Activated CD8-positive, alpha-beta memory T cell treated with anti-CD3 and anti-CD28 coated beads, Interleukin-2, amount 50 U/mL, for 1 hour (primary cell): Measurements from ENCODE around the gene CCDC124.
"Not testable (repeated sequence)": the region's sequence is repeated elsewhere in the genome, so short reads cannot be mapped to it uniquely, and the experiment has no call there.

Source experiments
- DNase-seq: peaks from one replicate; pipeline ENCODE4 v3.0.0-alpha.2; 2020; ENCODE audit errors: extremely low read depth

Gene CCDC124

GRCh38 chr19:17932485-17933338 lies at the start of gene CCDC124:
TSS of gene CCDC124 (plus strand) at chr19:17933015. CDS start at chr19:17936421, 3,406 bp downstream.
- DNase-seq, result peak; percentile 77

- no peak for DNase-seq
These were observed 49.0 kb upstream of the CCDC124 start for GRCh38 chr19:17883627-17884410.

- DNase-seq, result no peak
These were observed 46.3 kb upstream of the CCDC124 start for GRCh38 chr19:17886515-17886914.

GRCh38 chr19:17887221-17887620 lies 45.6 kb upstream of the CCDC124 start:
- DNase-seq, result not testable (repeated sequence)

- no peak for DNase-seq
These were observed 44.6 kb upstream of the CCDC124 start for GRCh38 chr19:17888260-17888659.

GRCh38 chr19:17889609-17890214 lies 43.1 kb upstream of the CCDC124 start:
- DNase-seq, result no peak

GRCh38 chr19:17893766-17894165 lies 39.0 kb upstream of the CCDC124 start:
- no peak for DNase-seq

GRCh38 chr19:17902701-17903100 lies 30.1 kb upstream of the CCDC124 start:
- DNase-seq, result no peak

GRCh38 chr19:17908244-17908643 lies 24.6 kb upstream of the CCDC124 start:
- no peak for DNase-seq

GRCh38 chr19:17909003-17909732 lies 23.6 kb upstream of the CCDC124 start:
- no peak for DNase-seq

GRCh38 chr19:17910791-17911360 lies 21.9 kb upstream of the CCDC124 start:
- no peak for DNase-seq

GRCh38 chr19:17915940-17916593 lies 16.7 kb upstream of the CCDC124 start:
- no peak for DNase-seq

- not testable (repeated sequence) for DNase-seq
These were observed 14.7 kb upstream of the CCDC124 start for GRCh38 chr19:17918151-17918550.

- DNase-seq, result not testable (repeated sequence)
These were observed 13.7 kb upstream of the CCDC124 start for GRCh38 chr19:17919122-17919521.

- no peak for DNase-seq
These were observed 12.3 kb upstream of the CCDC124 start for GRCh38 chr19:17920527-17920926.

GRCh38 chr19:17922138-17922537 lies 10.7 kb upstream of the CCDC124 start:
- DNase-seq, result no peak

- no peak for DNase-seq
These were observed 6.8 kb upstream of the CCDC124 start for GRCh38 chr19:17926044-17926443.

GRCh38 chr19:17929056-17929455 lies 3.8 kb upstream of the CCDC124 start:
- DNase-seq, result no peak

GRCh38 chr19:17931532-17932191 lies 1.2 kb upstream of the CCDC124 start:
- no peak for DNase-seq

- DNase-seq, result no peak
These were observed 757 bp downstream of the CCDC124 start for GRCh38 chr19:17933414-17934129.
